HepG2 (cell line): ENCODE results near the gene GNG5. TPM values are rescaled to one million over a fixed set of nuclear protein-coding genes. Genes with fewer than 3 reads are reported as not detected.

ENCODE experiments used
- AGO2 ChIP-seq: fragments of 200-400 bp; formaldehyde crosslinking; optimal IDR thresholded peaks from 2 replicates; pipeline ENCODE3; 2017; ENCODE audit warnings: mild to moderate bottlenecking, low read depth, low read length, moderate library complexity
- DR1 ChIP-seq: sonication (generic); formaldehyde crosslinking; IDR thresholded peaks from 2 replicates; pipeline ENCODE4 v1.8.0; 2021; ENCODE audit warnings: mild to moderate bottlenecking, missing genetic modification reagents, inconsistent platforms
- FOXK1 ChIP-seq: sonication (generic); formaldehyde crosslinking; IDR thresholded peaks from 2 replicates; pipeline ENCODE4 v1.4.0; 2020; ENCODE audit warnings: low read depth, missing genetic modification reagents, borderline replicate concordance
- GPN1 ChIP-seq: sonication (generic); formaldehyde crosslinking; IDR thresholded peaks from 2 replicates; pipeline ENCODE4 v1.5.1; 2020; ENCODE audit warnings: missing genetic modification reagents, borderline replicate concordance
- HOXD1 ChIP-seq: sonication (generic); formaldehyde crosslinking; IDR thresholded peaks from 2 replicates; pipeline ENCODE4 v1.5.0; 2020; ENCODE audit warnings: missing genetic modification reagents
- MTA1 ChIP-seq: sonication (generic); formaldehyde crosslinking; IDR thresholded peaks from 2 replicates; pipeline ENCODE4 v1.4.0; 2020; ENCODE audit warnings: missing genetic modification reagents, mild to moderate bottlenecking, borderline replicate concordance
- PHF21A ChIP-seq: sonication (generic); formaldehyde crosslinking; IDR thresholded peaks from 2 replicates; pipeline ENCODE4 v1.5.0; 2020; ENCODE audit warnings: mild to moderate bottlenecking, missing genetic modification reagents
- SP2 ChIP-seq: sonication (generic); formaldehyde crosslinking; IDR thresholded peaks from 2 replicates; pipeline ENCODE4 v1.5.1; 2020; ENCODE audit warnings: mild to moderate bottlenecking, missing genetic modification reagents
- TAF1 ChIP-seq: sonication (generic); formaldehyde crosslinking; IDR thresholded peaks from 2 replicates; pipeline ENCODE4 v1.4.0; 2020; ENCODE audit warnings: missing genetic modification reagents
- TCF7 ChIP-seq: sonication (generic); IDR thresholded peaks from 2 replicates; pipeline ENCODE4 v1.6.1; 2016; ENCODE audit warnings: antibody characterized with exemption, low read depth
- YY1 ChIP-seq: IDR thresholded peaks from 2 replicates; pipeline ENCODE4 v1.6.1; 2011; ENCODE audit warnings: low read length, low read depth, moderate library complexity, mild to moderate bottlenecking; ENCODE audit not compliant: insufficient read depth, insufficient replicate concordance
- ZNF20 ChIP-seq: sonication (generic); formaldehyde crosslinking; IDR thresholded peaks from 2 replicates; pipeline ENCODE4 v1.4.0; 2020; ENCODE audit warnings: mild to moderate bottlenecking, moderate library complexity, missing genetic modification reagents
- ZNF816 ChIP-seq: sonication (generic); formaldehyde crosslinking; IDR thresholded peaks from 2 replicates; pipeline ENCODE4 v1.8.0; 2022; ENCODE audit warnings: missing genetic modification reagents, mild to moderate bottlenecking, borderline replicate concordance
- polyA plus RNA-seq, 8 experiments: library from polyadenylated mRNA; depleted of rRNA in 3 of 8; stranded (reverse) in 7 of 8; unstranded in 1 of 8; fragments of >200 nt; fragmentation: Illumina TruSeq in 4 of 8; extraction: Trizol in 4 of 8; gene quantifications; 2 replicates each; pipeline versions ENCODE4 v1.2.1 to v1.2.3, GENCODE V29; 2011 to 2016; ENCODE audit warnings: low read depth in 4 of 8, missing spikeins in 1 of 8, mixed read lengths in 1 of 8; ENCODE audit not compliant: insufficient read depth in 1 of 8
- total RNA-seq, 5 experiments: library from RNA; depleted of rRNA; stranded (reverse); fragments of >200 nt; fragmentation: Illumina TruSeq; extraction: Trizol; gene quantifications; 2 replicates each; pipeline ENCODE4 v1.2.3, GENCODE V29; 2016; ENCODE audit warnings: low read depth in 1 of 5
- TF ChIP-seq, protein P1 (sequence below): sonication (generic); formaldehyde crosslinking; IDR thresholded peaks from 2 replicates; pipeline ENCODE4 v1.4.0; 2020; ENCODE audit warnings: missing genetic modification reagents, borderline replicate concordance
- TF ChIP-seq, protein P2 (sequence below): sonication (generic); formaldehyde crosslinking; IDR thresholded peaks from 2 replicates; pipeline ENCODE4 v1.5.0; 2020; ENCODE audit warnings: mild to moderate bottlenecking, missing genetic modification reagents
- TF ChIP-seq, protein P3 (sequence below): sonication (generic); formaldehyde crosslinking; IDR thresholded peaks from 2 replicates; pipeline ENCODE4 v1.4.0; 2020; ENCODE audit warnings: missing genetic modification reagents, borderline replicate concordance
- TF ChIP-seq, protein P4 (sequence below): sonication (generic); formaldehyde crosslinking; IDR thresholded peaks from 2 replicates; pipeline ENCODE4 v1.4.0; 2020; ENCODE audit warnings: missing genetic modification reagents, mild to moderate bottlenecking, borderline replicate concordance

Gene GNG5
- total and polyA plus RNA-seq, 2 of the 13 experiments (the other 11 are each of a cell fraction or from before 2014, with no cell fraction given), result 103 to 137 TPM

DNA sequence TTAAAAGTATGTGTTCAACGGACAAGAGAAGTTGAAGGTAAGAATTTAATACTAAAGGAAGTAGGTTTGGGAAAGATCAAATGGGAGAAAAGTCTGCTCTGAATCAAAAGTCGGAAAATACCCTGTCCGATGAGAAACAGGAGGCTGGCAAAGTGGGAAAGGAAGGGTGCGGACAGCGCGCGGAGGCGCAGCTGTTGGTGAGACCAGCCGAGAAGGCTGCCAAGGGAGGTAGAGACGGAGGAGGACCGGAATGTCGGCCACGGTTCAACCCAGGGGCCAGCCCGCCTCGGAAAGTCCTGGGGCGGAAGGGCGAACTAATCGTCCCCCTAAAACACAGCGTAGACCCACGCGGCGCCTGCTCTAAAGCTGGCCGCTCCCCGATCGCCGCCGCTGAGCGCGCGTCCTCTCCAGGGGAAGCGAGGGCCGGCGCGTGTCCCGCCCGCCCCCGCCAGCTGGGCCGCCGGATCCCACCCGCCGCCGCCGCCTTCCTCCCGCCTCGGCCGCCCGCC, 834 bp downstream of the GNG5 start (continued):
- TF ChIP-seq, protein P1, sequence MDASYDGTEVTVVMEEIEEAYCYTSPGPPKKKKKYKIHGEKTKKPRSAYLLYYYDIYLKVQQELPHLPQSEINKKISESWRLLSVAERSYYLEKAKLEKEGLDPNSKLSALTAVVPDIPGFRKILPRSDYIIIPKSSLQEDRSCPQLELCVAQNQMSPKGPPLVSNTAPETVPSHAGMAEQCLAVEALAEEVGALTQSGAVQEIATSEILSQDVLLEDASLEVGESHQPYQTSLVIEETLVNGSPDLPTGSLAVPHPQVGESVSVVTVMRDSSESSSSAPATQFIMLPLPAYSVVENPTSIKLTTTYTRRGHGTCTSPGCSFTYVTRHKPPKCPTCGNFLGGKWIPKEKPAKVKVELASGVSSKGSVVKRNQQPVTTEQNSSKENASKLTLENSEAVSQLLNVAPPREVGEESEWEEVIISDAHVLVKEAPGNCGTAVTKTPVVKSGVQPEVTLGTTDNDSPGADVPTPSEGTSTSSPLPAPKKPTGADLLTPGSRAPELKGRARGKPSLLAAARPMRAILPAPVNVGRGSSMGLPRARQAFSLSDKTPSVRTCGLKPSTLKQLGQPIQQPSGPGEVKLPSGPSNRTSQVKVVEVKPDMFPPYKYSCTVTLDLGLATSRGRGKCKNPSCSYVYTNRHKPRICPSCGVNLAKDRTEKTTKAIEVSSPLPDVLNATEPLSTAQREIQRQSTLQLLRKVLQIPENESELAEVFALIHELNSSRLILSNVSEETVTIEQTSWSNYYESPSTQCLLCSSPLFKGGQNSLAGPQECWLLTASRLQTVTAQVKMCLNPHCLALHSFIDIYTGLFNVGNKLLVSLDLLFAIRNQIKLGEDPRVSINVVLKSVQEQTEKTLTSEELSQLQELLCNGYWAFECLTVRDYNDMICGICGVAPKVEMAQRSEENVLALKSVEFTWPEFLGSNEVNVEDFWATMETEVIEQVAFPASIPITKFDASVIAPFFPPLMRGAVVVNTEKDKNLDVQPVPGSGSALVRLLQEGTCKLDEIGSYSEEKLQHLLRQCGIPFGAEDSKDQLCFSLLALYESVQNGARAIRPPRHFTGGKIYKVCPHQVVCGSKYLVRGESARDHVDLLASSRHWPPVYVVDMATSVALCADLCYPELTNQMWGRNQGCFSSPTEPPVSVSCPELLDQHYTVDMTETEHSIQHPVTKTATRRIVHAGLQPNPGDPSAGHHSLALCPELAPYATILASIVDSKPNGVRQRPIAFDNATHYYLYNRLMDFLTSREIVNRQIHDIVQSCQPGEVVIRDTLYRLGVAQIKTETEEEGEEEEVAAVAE (CRISPR knock-in tag), result no peak
- TF ChIP-seq HOXD1 (CRISPR knock-in tag) (no peak), GPN1 (CRISPR knock-in tag) (no peak), ZNF20 (CRISPR knock-in tag) (no peak), TCF7 (no peak), ZNF816 (CRISPR knock-in tag) (0 out of 2 replicates have a peak, but pooled peaks have one; percentile 56), DR1 (CRISPR knock-in tag) (no peak), SP2 (no peak), MTA1 (peak; percentile 16; the same call in 1 of the 2 replicates), YY1 (peak; percentile 24), TAF1 (no peak), AGO2 (peak; percentile 76), FOXK1 (CRISPR knock-in tag) (no peak), PHF21A (no peak)
- TF ChIP-seq, protein P2, sequence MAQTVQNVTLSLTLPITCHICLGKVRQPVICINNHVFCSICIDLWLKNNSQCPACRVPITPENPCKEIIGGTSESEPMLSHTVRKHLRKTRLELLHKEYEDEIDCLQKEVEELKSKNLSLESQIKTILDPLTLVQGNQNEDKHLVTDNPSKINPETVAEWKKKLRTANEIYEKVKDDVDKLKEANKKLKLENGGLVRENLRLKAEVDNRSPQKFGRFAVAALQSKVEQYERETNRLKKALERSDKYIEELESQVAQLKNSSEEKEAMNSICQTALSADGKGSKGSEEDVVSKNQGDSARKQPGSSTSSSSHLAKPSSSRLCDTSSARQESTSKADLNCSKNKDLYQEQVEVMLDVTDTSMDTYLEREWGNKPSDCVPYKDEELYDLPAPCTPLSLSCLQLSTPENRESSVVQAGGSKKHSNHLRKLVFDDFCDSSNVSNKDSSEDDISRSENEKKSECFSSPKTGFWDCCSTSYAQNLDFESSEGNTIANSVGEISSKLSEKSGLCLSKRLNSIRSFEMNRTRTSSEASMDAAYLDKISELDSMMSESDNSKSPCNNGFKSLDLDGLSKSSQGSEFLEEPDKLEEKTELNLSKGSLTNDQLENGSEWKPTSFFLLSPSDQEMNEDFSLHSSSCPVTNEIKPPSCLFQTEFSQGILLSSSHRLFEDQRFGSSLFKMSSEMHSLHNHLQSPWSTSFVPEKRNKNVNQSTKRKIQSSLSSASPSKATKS, result no peak
- TF ChIP-seq, protein P3, sequence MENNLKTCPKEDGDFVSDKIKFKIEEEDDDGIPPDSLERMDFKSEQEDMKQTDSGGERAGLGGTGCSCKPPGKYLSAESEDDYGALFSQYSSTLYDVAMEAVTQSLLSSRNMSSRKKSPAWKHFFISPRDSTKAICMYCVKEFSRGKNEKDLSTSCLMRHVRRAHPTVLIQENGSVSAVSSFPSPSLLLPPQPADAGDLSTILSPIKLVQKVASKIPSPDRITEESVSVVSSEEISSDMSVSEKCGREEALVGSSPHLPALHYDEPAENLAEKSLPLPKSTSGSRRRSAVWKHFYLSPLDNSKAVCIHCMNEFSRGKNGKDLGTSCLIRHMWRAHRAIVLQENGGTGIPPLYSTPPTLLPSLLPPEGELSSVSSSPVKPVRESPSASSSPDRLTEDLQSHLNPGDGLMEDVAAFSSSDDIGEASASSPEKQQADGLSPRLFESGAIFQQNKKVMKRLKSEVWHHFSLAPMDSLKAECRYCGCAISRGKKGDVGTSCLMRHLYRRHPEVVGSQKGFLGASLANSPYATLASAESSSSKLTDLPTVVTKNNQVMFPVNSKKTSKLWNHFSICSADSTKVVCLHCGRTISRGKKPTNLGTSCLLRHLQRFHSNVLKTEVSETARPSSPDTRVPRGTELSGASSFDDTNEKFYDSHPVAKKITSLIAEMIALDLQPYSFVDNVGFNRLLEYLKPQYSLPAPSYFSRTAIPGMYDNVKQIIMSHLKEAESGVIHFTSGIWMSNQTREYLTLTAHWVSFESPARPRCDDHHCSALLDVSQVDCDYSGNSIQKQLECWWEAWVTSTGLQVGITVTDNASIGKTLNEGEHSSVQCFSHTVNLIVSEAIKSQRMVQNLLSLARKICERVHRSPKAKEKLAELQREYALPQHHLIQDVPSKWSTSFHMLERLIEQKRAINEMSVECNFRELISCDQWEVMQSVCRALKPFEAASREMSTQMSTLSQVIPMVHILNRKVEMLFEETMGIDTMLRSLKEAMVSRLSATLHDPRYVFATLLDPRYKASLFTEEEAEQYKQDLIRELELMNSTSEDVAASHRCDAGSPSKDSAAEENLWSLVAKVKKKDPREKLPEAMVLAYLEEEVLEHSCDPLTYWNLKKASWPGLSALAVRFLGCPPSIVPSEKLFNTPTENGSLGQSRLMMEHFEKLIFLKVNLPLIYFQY (CRISPR knock-in tag), result no peak; the same call in 1 of the 2 replicates
- TF ChIP-seq, protein P4, sequence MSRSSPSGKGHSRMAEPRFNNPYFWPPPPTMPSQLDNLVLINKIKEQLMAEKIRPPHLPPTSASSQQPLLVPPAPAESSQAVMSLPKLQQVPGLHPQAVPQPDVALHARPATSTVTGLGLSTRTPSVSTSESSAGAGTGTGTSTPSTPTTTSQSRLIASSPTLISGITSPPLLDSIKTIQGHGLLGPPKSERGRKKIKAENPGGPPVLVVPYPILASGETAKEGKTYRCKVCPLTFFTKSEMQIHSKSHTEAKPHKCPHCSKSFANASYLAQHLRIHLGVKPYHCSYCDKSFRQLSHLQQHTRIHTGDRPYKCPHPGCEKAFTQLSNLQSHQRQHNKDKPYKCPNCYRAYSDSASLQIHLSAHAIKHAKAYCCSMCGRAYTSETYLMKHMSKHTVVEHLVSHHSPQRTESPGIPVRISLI (CRISPR knock-in tag), result 0 out of 2 replicates have a peak, but pooled peaks have one; percentile 38
